Activated T-helper 9 cell treated with anti-CD3 and anti-CD28 coated beads, Interleukin-2, amount 50 U/mL, for 16 hours (primary cell): Measurements from ENCODE around the gene CHFR.
"Not testable (repeated sequence)": the region's sequence is repeated elsewhere in the genome, so short reads cannot be mapped to it uniquely, and the experiment has no call there.

ENCODE experiments used
- DNase-seq: peaks from one replicate; pipeline ENCODE4 v3.0.0-alpha.2; 2020; ENCODE audit warnings: low read depth

The CHFR gene

GRCh38 chr12:132840536-132840935, 46.9 kb downstream of the CHFR start:
- DNase-seq, result no peak

DNA sequence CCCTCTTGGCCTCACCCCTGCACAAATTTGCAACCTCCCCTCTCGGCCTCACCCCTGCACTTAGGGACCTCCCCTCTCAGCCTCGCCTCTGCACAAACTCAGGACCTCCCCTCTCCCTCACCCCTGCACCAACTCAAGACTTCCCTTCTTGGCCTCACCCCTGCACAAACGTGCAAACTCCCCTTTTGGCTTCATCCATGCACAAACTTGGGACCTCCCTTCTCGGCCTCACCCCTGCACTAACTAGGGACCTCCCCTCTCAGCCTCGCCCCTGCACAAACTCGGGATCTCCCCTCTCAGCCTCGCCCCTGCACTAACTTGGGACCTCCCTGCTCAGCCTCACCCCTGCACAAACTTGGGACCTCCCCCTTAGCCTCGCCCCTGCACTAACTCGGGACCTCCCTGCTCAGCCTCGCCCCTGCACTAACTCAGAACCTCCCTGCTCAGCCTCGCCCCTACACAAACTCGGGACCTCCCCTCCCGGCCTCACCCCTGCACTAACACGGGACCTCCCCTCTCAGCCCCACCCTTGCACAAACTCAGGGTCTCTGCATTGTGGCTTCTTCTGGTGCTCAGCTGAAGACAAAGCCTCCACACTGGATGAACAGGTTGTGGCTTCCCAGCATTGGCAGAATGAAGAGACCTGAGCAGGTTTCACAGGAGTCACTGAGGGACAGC, 47.7 kb downstream of the CHFR start:
- no peak for DNase-seq

DNA sequence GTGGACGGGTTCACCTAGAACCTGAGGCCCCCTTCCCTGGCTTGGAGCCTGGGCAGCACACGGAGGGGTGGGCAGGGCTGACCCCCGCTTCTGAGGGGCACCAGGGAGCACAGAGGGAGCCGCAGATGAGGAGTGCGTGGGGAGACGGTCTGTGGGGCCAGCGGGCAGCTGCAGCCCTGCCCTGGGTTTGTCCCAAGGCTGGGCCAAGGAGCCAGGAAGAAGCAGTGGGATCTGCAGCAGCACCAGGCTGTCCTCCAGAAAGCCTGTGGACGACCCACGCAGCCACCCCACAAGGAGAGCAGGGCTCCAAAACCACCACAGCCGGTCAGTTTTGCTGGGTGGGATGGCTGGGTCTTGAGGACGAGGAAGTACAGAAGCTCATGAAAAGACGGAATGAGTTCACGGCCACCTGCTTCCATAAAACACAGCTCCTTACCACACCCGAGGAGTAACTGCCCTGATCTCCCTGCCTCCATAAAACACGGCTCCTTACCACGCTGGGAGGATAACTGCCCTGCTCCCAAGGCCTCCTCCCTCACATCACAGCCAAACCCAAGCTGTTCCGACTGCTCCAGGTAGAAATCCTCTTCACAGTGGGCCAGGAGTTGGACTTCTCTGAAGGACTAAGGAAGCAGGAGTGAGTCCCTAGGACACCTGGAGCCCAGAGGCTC, 48.9 kb downstream of the CHFR start:
- DNase-seq, result no peak

- no peak for DNase-seq
Measured at GRCh38 chr12:132837693-132838409, 49.6 kb downstream of the CHFR start.

- no peak for DNase-seq
Measured at GRCh38 chr12:132836795-132837331, 50.5 kb downstream of the CHFR start.

DNA sequence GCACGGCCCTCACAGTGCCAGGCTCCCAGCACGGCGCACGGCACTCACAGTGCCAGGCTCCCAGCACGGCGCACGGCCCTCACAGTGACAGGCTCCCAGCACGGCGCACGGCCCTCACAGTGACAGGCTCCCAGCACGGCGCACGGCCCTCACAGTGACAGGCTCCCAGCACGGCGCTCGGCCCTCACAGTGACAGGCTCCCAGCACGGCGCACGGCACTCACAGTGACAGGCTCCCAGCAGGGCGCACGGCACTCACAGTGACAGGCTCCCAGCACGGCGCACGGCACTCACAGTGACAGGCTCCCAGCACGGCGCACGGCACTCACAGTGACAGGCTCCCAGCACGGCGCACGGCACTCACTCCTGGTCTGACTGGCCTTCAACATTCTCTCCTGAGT, 51.2 kb downstream of the CHFR start:
- DNase-seq, result not testable (repeated sequence)

DNA sequence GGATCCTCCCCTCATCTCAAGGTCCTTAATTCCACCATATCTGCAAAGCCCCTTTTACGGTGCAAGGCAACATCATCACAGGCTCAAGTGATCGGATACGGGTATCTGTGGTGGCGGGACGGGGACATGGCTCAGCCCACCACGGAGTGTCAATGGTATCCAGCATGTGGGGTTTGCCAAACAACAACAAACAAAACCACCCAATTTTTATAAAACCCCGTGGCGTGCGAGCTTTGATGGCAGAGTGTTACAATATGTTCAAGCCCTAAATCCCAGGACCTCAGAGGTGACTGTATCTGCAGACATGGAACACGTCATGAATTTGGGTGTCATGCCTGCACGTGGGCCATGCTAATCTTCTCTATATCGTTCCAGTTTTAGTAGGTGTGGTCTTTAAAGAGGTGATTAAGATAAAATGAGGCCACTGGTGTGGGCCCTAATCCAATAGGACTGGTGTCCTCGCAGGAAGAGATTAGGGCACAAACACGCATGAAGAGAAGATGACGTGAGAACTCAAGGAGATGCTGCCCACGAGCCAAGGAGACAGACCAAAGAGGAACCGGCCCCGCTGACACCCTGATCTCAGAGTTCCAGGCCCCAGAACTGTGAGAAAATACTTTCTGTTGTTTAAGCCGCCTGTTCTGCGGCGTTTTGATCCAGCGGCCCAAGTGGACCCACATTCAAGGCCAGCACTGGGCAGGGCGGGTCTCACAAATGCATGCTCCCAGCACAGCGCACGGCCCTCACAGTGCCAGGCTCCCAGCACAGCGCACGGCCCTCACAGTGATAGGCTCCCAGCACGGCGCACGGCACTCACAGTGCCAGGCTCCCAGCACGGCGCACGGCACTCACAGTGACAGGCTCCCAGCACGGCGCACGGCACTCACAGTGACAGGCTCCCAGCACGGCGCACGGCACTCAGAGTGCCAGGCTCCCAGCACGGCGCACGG, 52.1 kb downstream of the CHFR start:
- no peak for DNase-seq

DNA sequence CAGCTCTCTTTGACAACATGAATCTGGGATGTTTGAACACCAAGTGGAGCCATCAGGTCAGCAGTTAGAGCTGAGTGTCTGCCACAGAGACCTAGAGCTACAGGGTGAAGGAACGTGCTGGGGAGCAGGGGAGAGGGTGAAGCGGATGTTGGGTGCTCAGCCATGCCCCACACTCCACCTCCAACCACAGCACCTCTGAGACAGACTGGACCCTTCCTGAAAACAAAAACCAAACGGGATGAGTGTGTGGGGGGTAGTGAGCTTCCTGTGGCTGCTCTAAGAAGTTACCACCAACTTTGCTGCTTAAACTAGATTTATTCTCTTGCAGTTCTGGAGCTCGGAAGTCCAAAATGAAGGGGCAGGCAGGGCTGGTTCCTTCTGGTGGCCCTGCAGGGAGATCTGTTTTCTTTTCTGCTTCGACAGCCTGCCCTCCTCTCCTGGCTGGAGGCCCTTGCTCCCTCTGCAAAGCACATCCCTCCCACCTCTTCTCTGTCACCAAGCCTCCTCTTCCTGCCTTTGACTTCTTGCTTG, 53.2 kb downstream of the CHFR start:
- DNase-seq, result no peak

DNA sequence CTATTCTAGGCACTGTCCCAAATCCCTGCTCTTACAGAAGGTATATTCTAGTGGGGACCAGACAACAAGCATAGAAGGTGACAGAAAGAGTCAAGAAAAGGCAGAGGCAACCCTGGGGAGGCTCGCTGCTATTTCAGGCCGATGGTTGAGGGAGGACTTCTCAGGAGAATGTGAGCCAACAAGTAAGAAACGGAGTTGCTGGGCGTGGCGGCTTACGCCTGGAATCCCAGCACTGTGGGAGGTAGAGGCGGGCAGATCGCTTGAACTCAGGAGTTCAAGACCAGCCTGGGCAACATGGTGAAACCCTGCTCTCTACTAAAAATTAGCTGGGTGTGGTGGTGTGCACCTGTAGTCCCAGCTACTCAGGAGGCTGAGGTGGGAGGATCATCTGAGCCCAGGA, 54.1 kb downstream of the CHFR start:
- no peak for DNase-seq

DNA sequence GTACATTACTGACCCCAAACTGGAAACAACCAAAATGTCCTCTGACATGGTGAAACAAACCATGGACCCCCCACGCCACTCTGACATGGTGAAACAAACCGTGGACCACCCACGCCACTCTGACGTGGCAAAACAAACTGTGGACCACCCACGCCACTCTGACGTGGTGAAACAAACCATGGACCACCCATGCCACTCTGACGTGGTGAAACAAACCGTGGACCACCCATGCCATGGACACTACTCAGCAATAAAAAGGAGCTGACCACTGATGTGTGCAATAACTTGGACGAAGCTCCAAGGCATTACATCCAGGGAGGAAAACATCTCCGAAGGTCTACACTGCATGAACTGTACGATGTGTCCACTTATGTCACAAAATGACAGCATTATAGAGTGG, 55.6 kb downstream of the CHFR start:
- no peak for DNase-seq

DNA sequence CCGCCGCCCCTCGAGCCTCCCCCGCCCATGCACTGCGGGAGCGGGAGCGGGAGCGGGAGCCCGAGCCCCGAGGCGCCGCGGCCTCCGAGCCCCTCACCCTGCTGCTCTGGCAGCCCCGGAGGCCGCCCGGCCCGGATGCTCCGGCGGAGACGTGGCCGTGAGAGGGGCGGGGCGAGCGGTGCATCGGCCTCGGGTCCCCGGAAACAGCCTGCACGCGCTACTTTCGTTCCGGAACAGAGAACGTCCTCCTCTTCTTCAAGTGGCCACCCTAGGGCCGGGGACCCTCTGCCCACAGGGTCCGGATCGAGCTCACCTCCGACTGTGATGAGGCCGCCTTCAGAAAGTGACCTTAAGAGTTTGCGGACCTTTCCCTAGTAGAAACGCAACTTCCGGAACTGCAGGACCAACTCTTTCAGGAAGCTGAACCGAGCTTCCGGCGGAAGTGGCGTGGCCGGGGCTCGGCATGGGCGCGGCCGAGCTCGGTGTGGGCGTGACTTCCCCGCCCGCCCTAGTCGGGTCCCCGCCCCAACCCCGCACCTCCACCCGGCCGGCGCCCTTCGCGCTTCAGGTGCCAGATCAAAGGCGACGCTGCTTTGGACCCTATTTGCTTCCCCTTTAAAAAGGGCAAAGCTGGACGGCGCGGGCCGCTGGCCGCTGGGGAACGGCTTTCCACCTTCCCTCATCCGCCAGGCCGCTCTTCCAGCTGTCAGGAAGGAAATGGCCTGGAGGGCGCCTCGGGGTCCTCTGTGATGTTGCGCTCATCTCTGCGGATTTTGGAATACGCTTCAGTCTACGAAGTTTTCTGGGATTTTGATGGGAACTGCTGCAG, 58.5 kb downstream of the CHFR start, which contains the start of gene GOLGA3:
GOLGA3 (minus strand) TSS at position 164 of the 829 bp plus-strand sequence. CDS start 6,741 bp downstream, outside the sequence.
- DNase-seq, result peak; percentile 94

GRCh38 chr12:132827763-132828703, 59.4 kb downstream of the CHFR start:
- no peak for DNase-seq

GRCh38 chr12:132825861-132826260, 61.5 kb downstream of the CHFR start:
- no peak for DNase-seq

DNA sequence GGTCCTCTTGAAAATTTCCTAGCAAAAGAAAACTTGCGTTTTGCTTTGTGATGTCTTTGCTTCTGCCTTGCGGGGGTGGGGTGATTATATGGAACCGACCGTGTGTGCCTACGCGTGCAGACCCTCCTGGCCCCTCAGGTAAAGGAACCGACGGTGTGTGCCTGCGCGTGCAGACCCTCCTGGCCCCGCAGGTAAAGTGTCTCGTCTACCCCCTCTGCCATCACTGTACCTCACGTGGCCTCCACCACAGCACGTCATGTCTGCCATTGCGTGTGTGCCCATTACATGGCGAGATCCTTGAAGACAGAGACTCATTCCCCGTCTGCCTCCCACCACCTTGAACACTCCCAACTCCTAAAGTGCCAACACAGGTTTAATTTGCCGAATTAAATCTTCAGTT, 62.3 kb downstream of the CHFR start:
- no peak for DNase-seq

DNA sequence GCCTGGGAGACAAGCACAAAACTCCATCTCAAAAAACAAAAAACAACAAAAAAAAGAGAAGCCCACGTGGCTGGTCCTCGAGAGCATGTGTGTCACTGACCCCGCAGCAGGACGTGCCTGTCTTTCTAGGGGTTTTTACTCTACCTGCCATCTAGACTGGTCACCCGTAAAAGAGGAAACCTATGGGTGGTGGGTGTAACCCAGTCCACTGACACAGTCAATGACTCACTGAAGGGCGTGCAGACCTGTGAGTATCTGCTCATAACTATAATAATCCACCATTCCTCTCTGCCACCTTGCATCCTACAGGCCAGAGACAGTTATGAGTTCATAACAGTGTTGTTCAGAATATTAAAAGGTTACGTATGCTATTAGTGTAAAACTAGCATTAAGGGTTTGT, 63.4 kb downstream of the CHFR start:
- no peak for DNase-seq

DNA sequence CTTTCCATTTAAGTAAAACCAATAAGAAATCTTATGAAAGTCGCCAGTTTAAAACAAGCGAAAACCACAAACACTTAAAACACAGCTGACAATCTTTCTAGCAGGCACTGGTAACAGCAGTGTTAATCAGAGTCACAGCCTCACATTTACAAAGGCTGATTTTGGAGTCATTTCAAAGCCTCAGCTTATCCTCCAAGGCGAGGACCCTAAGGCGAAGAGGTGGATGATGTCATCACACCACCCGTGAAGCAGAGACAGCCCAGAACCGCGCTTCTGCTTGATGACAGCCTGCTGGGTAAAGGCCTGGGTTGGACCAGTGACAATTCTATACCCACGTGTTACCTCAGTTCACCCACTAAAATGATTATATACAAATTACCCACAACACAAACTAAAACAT, 68.8 kb downstream of the CHFR start:
- DNase-seq, result no peak

DNA sequence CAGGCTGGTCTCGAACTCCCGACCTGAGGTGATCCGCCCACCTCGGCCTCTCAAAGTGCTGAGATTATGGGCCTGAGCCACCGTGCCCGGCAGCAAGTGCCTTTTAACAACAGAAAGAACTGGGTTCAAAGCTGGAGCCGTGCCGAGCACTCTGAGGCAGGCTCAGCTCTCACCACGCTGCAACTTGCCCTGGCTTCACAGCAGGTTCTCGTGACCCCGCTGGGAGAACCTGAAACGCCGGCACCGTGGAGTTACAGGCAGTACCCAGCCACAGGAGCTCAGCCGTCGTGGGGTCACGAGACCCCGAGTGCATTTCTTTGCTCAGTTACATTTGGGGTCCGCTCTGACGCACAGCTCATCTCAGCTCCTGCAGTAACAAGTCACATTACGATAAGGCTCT, 73.2 kb downstream of the CHFR start:
- no peak for DNase-seq

GRCh38 chr12:132813443-132813842, 74.0 kb downstream of the CHFR start:
- no peak for DNase-seq

GRCh38 chr12:132812631-132813305, 74.6 kb downstream of the CHFR start:
- no peak for DNase-seq
